Stimulated activated CD4-positive, alpha-beta T cell treated with anti-CD3 and anti-CD28 coated beads, Interleukin-15, amount 100 ng/mL, for 48 hours (primary cell): Measurements from ENCODE around the gene PSG5.
"Not testable (repeated sequence)": the region's sequence is repeated elsewhere in the genome, so short reads cannot be mapped to it uniquely, and the experiment has no call there.

Experiments used
- DNase-seq, 2 donors: peaks; one replicate each; pipeline ENCODE4 v3.0.0-alpha.2; 2020; ENCODE audit warnings: low read depth in 2 of 2

PSG5 gene

DNA sequence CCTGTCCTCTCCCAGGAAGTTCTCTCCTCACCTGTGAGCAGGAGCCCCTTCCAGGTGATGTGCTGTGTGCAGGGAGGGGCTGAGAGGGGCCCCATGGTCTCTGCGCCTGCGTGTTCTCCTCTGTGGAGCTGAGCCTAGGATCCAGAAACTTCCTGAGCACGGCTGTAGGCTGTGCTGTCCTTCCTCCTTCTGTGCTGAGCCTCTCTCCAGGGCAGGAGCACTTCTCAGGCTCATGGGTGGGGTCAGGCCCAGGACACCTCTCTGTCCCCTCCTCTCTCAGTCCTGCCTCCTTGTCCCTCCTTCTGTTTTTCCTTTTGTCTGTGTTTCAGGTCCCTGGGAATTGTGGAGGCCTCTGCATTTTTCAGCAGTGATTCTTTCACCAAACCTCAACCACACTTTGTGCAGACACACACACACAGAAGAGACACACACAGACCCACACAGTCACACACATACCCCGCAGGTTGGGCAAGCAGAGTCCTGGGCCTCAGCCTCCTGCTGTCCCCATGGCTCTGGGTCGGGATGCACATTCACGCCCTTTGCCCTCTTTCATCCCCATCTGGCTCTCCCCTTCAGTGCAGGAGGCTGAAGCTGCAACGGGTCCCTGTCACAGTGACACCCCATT, at the start of gene PSG5:
Gene PSG5 (minus strand): TSS at position 226 of the 625 bp plus-strand sequence. CDS start 131 bp downstream, at position 95.
- DNase-seq, result not testable (repeated sequence)

DNA sequence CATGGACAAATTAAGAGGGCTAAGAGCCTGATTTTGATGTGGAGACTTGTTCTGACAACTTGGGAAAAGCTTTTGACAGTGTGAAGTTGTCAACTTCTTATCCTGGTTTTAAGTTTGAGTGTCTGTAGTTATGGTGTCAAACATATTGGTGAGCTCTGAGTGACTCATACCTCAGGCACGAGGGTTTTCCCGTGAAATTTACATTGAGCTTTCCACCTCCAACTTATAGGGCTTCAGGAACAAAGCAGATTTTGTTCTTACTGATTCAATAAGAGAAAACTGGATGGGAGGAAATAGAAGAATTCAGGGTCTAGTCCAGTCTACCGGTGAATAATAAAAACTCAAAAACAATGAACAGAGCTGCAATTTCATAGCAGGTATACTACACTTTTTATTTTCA, 49.4 kb upstream of the PSG5 start:
- DNase-seq, result not testable (repeated sequence)

DNA sequence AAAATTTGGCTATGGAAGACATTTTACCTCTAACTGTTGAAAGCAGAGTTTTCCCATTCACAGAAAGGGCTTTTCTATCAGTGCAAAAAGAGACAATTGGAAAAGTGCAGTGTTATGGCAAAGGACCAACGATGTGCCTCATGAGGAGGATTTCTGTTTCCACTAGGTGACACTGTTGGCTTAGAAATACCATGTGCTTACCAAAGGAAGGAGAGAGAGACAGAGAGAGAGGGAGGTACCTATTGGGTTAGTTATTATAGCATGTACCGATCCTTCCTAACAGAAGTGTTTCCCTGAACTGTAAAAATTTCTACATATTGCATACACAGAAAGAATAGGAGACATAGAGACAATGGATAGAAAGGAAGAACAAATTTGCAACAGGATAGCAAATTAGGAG, 43.0 kb upstream of the PSG5 start:
- no peak for DNase-seq

DNA sequence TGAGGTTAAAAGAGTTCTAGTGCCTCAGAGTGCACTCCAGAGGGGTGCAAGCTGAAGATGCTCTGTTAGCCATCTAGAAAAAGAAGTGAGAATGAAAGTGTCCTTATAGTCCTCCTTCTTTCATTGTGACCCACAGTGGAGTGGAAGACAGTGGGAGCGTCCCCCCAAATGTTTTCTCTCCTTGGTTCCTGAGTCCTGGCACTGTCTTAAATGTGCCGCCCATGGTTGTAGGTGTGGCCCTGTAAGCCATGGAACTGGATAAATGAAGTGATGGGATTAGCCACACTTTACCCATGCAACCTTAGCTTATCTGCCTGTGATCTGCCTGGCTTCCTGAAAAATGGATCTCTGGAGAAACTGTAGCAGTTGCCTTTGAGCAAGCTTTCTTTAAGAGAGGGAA, 42.4 kb upstream of the PSG5 start:
- not testable (repeated sequence) for DNase-seq

DNA sequence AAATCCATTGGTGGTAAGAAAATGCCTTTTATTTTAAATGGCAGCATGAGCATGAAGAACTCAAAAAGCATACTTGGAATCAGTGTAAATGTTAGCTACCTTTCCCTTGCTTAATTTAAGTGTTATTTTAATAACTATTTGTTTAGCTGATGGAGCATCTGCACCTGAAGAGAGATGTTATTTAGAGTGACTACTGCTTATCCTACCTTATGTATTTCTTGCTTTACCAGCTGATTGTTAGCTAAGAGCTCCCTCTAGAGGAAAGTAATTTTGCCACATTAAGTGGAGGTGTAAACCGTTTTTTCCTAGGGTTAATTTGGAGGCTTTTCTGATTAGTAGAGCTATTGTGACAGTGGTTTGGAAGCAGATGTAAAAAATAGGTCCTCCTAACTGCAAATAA, 40.6 kb upstream of the PSG5 start:
- not testable (repeated sequence) for DNase-seq

DNA sequence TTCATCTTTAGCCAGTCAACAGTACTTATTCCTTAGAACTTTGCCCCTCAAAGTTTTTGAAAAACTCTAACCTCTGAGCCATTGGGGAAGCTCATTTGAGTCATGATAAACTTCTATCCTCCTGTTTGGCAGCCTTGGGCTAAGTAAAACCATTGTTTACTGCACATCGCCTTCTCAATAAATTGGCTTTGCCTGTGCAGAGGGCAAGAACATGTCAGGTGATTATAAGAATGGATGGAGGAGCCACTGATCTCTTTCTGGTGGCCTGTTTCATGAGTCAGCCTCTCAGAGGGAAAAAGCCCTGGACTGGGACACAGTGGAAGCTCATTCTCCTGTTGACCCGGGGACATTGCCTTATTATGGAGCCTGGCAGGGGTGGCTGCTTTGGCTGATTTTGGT, 38.5 kb upstream of the PSG5 start:
- no peak for DNase-seq

DNA sequence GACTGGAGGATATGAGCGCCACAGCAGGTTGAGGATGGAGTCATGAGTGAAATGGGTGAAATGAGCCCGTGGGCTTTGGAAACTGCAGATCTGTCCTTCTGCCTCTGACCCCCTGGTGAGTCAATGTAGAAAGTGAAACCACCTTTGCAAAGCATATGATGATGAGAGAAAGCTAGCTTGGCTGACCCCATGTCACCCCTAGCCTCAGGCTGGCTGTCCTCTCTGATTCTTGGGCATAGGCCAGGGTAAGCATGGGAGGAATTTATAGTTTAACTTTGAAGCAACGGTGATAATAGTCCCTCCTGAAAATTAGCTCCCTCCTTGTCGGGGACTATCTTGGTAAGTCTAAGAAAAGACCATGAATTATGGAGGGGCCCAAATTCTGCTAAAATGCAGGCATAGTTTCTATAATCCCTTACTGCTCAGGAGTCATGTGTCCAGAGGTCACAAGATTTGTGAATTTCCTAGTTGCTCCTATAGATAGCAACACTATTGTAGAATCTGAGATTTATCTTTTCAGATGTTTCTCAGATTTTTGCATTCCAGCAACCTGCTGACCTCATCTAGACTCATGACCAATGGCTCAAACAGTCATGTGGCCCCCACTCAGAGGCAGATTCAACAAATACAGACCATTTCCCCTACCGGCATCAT, 38.0 kb upstream of the PSG5 start:
- DNase-seq, result not testable (repeated sequence)

DNA sequence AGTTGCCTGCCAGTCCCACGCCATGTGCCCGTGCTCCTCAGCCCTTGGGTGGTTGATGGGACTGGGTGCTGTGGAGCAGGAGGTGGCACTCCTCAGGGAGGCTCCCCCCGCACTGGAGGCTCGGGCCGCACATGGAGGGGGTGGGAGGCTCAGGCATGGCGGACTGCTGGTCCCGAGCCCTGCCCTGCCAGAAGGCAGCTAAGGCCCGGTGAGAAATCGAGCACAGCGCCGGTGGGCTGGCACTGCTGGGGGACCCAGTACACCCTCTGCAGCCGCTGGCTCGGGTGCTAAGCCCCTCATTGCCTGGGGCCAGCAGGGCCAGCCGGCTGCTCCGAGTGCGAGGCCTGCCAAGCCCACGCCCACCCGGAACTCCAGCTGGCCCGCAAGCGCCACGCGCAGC, 35.6 kb upstream of the PSG5 start:
- DNase-seq, result not testable (repeated sequence)

DNA sequence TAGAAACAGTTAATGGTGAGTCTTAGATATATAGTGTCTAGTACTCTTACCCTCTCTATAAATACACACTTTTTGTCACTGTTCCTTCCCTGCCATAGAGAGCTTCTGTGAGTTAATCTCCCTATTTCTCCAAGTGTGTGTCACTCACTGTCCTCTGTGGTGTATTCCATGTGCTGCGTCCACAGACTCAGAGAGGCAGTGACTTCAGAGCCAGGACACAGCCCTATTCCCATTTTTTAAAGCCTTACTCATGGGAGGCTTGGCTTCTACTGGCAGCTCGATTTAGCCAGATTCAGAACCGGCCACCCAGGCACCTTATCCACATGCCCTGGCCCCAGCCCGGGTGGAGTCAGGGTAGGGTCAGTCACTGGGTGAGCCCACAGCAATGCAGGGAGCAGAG, 32.8 kb upstream of the PSG5 start:
- DNase-seq, result not testable (repeated sequence)

DNA sequence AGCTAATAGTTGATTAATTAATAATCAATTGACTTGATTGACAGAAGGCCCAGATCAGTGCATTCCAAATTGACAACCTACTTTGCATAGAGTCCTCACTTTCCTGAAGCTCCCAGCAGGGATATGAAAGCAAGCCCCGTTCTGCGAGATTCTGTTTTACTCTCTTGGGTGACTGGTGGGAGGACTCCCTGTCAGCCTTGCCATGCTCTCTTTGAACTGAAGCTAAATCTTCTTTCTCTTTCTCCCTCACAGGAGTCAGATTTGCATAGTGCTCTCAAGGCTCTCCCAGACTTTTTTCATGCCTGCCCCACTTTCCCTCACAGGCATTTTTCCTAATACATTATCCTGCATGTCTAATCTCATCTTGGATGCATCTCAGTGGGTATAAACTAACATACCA, 29.5 kb upstream of the PSG5 start:
- not testable (repeated sequence) for DNase-seq

DNA sequence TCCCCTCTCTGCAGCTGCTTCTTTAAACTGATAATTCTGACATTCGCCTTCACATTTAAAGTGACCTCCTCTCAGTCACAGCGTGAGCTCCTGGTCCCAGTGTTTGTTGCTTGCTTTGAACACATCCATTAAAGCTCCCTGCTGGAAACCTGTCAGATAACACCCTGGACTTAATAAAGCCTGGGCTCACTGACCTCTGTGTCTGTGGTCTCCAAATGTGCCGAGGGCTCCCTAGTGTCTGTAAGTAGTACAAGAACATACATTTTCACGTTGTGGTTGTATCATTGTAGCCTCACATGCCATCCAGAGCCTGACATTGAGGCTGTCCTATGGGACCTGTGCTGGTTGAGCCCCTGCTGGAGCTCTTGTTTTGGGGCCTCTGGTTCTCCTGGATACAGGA, 21.7 kb upstream of the PSG5 start:
- no peak for DNase-seq

DNA sequence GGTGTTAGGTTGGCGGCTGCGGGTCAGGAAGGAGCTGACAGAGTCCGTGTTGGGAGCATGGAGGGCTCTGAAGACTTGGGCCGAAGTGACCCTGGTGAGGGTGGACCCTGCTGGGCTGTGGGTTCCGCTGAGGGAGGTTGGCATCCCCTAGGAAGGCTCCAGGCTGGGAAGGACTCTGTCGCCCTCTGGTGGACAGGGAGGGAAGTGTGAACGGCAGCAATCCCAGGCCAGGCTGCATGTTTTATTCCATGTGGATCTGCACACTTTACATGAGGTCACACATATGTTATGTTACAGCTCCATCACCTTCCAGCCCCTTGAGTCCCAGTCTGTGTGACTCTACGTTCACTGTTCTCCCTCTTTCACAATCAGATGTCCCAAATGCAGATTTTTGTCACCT, 20.8 kb upstream of the PSG5 start:
- not testable (repeated sequence) for DNase-seq

DNA sequence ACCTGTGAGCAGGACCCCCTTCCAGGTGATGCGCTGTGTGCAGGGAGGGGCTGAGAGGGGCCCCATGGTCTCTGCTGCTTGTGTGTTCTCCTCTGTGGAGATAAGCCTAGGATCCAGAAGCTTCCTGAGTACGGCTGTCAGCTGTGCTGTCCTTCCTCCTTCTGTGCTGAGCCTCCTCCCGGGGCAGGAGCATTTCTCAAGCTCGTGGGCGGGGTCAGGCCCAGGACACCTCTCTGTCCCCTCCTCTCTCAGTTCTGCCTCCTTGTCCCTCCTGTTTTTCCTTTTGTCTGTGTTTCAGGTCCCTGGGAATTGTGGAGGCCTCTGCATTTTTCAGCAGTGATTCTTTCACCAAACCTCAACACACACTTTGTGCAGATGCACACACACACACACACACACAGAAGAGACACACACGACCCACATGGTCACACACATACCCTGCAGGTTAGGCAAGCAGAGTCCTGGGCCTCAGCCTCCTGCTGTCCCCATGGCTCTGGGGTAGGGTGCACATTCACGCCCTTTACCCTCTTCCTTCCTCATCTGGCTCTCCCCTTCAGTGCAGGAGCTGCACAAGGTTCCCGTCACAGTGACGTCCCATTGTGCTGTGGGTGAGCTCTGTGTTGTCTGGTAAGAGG, 19.3 kb upstream of the PSG5 start, which contains the start of gene PSG4:
Gene PSG4 (minus strand): TSS at position 168 of the 635 bp plus-strand sequence. CDS start 102 bp downstream, at position 66.
- not testable (repeated sequence) for DNase-seq

DNA sequence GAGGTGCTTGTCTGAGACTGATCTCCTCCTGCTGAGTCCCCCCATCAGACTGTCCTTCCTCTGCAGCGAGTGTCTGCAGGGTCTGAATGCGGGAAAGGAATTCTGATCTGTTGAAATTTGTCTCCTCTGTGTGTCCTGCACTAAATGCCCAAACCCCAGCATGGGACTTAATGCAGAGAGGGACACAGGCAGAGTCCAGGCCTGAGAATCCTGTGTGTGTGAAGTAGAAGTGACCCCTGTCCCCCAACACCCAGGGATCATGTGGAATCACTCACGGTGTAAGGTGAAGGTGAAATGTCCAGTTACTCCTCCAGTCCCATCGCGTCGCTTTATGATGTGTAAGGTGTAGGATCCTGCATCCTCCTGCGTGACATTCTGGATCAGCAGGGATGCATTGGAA, 17.3 kb upstream of the PSG5 start:
- not testable (repeated sequence) for DNase-seq

DNA sequence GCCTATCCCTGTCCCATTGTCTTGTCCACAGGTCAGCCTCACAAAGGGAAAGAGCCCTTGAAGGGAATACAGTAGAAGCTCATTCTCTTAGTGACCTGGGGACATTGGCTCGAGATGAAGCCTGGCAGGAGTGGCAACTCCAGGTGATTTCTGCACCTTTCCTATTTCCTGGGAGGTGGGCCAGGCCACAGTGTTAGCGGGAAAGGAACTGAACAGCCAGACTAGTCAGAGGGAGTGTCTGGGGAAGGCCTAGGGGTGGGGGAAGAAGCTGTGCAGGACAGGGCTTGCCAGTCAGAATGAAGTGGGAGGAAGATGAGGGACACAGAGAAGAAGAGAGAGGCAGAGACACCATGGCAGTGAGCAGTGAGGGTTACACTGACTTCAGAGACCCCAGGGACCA, 15.6 kb upstream of the PSG5 start:
- not testable (repeated sequence) for DNase-seq

DNA sequence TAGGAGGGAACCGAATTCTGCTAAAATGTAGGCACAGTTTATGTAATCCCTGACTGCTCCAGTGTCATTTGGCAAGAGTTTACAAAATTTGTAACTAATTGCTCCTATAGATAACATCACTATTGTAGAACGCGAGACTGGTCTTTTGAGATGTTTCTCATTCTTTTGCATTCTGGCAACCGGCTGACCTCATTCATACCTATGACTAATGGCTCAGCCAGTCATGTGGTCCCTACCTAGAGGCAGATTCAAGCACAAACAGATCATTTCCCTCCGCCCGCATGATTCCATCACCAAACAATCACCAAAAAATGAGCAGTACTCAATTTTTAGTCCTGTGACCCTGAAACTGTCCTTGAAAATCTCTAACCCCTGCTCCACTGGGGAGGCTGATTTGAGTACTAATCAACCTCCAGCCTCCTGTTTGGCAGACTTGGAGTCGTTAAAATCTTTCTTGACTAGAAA, 15.0 kb upstream of the PSG5 start:
- DNase-seq, result not testable (repeated sequence)

DNA sequence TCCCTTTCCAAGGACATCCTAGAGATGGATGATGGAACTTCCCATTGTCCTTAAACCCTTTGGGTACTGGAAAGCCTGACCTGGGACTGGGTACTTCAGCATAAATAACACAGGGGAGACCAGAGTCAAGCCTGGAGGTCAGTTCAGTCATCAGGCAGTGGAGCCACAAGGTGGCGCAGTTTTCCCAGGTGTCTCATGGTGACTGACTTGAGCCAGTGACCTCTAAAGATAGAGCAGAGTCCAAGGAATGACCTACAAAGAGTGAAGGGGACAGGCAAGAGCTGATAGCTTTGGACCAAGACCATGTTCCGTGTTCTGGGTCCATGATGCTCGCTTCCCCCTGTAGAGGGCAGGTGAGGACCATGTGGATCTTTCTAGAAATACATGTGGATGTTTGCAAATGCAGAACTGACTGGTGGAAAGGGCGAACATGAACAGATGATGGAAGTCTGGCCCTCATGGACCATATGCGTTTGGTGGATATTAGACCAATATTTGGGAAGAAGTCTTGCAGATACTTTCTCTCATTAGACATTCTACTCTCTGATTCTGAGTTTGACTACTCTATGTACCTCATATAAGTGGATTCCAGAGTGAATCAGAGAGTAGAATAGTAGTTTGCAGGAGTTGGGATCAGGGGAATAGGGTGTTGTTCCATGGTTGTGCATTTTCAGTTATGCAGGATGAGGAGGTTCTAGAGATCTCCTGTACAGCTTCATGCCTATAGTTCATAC, 12.5 kb upstream of the PSG5 start:
- not testable (repeated sequence) for DNase-seq

DNA sequence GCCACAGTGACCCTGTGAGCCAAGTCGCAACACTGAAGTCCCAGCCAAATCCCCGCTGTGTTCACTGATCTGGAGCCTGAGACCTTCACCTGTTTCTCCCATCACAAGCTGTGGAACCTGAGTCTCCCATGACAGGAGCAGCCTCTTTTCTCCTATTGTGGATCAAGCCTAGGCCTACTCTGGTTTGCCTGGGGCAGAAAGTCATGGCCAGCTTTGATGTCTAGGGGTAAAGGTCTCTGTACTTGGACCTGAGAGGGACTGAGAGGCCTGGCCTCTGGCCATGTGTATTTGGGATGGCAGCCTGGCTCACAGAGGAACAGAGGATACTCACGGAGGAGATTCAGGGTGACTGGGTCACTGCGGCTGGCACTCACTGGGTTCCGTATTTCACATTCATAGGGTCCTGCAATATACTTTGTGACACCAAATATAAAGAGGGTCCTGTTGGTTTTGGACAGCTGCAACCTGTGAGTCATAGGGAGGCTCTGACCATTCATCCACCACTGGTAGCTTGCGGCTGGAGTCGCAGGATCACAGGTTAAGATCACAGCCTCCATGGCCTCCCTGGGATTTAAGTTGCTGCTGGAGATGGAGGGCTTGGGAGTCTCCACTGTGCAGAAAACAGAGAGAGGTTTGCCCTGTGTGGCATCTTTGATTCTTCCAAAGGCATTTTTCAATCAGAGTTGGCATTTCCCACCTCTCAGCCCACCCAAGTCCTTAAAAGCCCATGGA, 11.5 kb upstream of the PSG5 start:
- DNase-seq, result not testable (repeated sequence)

DNA sequence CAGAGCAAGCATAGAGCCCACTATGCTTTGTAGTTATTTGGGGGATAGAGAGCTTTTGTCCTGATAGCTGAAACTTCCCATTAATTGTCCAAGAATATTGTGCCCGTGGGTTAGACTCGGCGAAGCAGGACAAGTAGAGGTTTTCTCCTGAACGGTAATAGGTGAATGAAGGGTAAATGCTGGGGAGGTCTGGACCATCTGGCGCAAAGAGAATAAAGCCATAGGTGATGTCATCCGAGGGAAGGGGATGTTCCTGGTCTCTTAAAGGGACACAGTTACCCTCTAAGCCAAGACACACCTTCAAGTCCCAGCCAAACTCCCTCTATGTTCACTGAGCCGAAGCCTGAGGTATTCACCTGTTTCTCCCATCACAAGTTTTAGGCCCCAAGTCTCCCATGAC, 8.1 kb upstream of the PSG5 start:
- not testable (repeated sequence) for DNase-seq

DNA sequence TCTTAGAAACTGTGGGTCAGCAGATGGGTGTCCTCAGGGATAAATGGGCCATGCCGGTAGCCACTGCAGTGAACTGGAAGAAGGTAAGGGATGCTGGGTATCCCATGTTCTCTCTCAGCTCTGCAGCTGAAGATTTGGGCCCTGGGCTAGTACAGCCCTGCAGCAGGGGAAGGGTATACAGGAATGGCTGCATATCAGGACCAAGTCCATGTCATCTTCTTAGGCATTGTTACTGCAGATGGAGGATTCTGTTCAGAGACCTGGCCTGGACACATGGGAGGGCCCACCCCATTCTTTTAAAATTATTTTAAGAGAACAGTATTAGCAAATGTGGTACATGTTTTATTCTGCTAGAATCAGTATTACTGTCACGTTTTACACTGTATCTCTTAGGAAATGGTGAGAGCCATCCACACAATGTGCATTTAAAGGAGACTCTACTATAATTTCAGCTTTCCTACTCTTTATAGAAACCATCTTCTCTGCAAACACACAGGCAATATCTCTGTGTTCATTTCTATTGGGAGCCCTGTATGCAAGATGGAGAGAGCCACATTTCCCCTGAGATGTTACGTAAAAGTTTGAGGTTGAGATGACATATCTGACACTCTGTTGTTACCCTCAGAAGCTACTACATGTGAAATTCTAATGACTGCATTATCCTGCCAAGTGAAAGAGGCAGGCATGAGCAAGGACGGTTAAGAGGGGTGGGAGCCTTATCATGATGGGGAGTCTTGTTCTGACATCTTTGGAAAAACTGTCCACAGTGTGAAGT, 6.2 kb upstream of the PSG5 start:
- not testable (repeated sequence) for DNase-seq

DNA sequence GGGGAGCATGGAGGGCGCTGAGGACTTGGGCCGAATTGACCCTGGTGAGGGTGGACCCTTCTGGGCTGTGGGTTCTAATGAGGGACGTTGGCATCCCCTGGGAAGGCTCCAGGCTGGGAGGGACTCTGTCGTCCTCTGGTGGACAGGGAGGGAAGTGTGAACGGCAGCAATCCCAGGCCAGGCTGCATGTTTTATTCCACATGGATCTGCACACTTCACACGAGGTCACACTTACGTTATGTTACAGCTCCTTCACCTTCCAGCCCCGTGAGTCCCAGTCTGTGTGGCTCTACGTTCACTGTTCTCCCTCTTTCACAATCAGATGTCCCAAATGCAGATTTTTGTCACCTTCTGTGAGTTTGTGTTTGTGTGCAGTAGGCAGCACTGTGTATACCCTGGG, 1.8 kb upstream of the PSG5 start:
- not testable (repeated sequence) for DNase-seq
